D341Med (cell line): ENCODE results near the gene INKA2.

Experiments used
- DNase-seq: peaks from one replicate; pipeline ENCODE4 v3.0.0; 2012; ENCODE audit warnings: low spot score

INKA2 gene

DNA sequence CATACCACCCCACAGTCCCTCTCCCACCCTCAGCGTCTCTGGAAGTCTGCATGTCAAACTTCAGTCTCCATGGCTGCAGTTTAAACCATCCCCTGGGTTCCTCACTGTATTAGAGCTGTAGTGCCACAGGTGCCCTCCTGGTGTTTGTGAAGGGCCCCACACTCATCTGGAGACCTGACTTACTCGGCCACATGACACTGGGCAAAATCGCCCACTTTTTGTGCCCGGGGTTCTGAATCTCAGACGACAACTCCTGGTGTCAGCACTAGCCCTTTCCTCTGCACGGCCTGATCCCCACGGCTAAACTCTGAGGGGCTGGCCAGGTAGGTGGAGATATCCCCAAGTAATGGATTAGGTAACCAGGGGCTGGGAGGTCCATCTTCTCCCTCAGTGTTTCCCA is 6.5 kb downstream of the INKA2 start:
- no peak for DNase-seq

GRCh38 chr1:111731956-111732355 is 7.2 kb downstream of the INKA2 start:
- DNase-seq, result no peak

DNA sequence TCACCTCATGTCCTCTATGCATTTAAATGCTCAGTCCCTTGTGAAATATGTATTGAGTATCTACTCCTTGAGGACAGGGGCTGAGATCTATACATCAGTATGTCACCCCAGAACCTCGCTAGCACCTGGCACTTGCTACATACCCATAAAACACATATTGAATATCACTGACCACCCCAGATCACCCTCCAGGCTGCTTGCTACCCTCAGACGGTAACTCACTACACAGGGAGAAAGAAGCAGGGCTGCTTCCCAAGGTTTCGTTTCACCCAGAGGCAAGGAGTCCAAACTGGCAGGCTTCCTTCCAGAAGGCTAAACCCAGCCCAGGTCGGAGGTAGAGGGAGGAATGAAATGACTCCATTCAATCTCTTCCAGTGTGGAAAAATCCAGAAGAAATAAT is 8.5 kb downstream of the INKA2 start:
- no peak for DNase-seq

- no peak for DNase-seq
Measured at GRCh38 chr1:111729946-111730681, 9.1 kb downstream of the INKA2 start.

- DNase-seq, result peak; percentile 78
Measured at GRCh38 chr1:111729271-111729921, 9.8 kb downstream of the INKA2 start.

GRCh38 chr1:111727056-111727455 is 12.1 kb downstream of the INKA2 start:
- DNase-seq, result no peak

DNA sequence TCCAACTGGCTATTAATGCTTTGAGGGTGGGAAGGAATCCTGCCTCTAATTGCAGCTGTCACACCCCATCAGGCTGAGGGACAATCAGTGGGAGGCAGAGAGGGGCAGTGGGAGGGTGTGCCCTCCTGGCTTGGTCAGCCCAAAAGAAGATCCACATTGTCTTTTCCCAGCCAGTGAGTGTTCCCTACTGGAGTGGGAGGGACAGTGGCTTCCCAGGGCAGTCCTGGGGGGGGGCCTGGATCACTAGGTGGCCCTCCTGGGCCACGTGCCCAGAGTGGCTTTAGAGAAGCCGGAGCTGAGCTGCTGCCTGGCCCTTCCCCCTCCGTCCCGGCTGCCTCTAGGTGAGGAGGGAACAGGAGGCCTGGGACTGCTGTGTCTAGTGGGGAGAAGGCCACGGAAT is 14.0 kb downstream of the INKA2 start:
- peak; percentile 58 for DNase-seq

DNA sequence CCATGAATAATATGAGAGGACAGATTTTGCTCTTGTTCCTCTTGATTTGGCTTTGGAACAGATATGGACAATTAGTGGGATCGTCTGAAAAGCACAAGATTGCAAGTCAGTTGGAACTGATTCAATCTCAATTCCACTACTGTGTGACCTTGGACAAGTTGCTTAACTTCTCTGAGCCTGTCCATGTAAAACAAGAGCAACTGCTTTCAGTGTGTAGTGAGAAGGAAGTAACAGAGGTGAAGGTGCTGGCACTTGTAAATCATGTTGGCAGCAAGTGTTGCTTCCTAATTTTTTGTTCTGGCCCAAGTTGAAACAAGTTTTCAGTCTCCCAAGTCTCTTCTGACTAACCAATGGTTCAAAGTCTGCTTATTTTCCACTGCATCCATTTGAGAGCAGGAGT is 15.3 kb downstream of the INKA2 start:
- no peak for DNase-seq

DNA sequence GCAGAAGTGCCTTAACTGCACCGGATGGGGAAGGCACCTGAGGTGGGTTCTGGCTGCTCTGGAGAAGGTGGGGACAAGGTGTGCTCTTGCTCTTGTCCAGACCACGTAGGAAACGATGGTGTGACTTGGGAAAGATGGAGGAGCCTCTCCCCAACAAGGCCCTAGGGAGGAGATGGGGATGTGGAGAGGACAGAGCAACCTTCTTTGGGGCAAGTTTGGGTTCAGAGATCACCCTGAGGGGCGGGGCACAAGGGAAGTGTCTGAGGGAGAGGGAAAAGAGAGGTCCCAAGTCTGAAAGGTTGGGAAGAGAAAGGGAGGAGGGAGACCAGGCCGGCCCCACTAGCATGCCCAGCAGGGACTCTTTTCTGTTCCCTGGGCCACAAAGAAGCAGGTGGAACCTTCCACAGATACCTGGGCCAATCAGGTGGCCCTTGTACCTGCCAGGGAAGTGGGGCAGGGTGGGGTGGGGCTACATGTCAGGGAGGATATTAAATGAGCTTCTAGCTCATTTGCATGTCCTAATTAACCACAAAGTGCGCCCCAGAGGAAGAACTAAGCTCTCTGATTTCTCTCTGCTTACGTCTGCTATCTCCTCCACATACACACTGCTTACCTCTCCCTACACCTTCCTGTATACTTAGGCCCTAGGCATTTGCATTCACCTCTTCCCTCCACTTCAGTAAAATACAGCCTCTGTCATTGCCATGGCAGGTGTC is 15.9 kb downstream of the INKA2 start:
- DNase-seq, result no peak

DNA sequence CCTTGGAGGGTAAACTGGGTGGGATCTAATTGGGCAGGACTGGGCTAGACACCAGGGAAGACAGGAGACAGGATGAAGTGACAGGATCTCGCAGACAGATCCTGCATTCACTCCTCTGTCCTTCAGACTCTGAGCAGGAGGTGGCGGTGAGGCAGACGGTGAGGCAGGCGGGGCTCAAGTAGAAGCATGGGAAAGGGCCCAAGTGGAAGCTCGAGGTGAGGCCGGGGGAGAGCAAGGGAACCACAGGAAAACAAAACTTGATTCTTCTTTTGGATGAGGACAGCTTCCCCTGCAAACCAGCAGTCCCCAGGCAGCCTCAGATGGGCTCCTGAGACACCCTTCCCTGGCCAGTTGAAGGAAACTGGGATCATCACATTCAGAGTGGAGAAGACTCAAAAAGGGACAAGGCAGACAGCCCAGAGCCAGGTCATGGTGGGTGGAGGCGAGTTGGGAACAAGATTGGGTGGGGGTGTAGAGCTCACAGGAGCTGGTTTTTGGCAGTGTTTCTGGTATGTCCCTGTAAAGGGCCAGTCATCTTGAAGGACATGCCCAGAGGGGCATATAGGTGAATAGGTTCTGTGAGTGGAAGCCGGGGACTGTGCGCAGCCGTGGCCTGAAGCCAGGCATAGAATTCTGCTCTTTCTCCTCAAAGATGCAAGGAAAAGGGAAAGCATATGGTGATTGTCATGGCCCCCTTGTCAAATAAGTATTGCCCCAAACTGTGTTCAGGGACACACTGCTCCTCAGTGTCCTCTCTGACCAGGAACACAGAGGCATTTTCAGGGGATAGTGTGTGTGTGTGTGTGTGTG is 18.0 kb downstream of the INKA2 start:
- no peak for DNase-seq

GRCh38 chr1:111720274-111720976 is 18.8 kb downstream of the INKA2 start:
- no peak for DNase-seq

DNA sequence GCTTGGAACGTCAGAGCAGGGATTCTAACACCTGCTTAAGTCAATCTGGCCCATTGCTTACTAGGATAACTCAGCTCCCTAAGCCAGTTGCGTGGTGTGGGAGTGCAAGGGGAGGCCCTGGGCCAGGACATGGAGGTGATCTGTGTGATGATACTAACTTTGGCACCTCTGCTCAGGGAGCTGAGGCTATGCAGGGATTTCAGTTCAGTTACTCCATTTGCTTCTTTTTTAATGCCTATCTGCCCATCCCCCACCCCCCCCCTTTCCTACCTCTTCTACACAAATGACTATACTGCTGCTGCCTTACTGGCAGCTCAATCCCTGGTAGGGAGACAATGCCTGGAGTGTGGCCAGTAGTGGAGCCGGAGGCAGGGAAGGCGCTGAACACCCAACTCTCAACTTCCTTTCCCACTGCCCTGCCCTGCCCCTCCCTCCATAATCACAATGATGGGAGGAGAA is 19.5 kb downstream of the INKA2 start:
- DNase-seq, result no peak

- no peak for DNase-seq
Measured at GRCh38 chr1:111719135-111719534, 20.1 kb downstream of the INKA2 start.

GRCh38 chr1:111717450-111717849 is 21.7 kb downstream of the INKA2 start:
- DNase-seq, result no peak

- DNase-seq, result no peak
Measured at GRCh38 chr1:111716333-111716732, 22.9 kb downstream of the INKA2 start.

DNA sequence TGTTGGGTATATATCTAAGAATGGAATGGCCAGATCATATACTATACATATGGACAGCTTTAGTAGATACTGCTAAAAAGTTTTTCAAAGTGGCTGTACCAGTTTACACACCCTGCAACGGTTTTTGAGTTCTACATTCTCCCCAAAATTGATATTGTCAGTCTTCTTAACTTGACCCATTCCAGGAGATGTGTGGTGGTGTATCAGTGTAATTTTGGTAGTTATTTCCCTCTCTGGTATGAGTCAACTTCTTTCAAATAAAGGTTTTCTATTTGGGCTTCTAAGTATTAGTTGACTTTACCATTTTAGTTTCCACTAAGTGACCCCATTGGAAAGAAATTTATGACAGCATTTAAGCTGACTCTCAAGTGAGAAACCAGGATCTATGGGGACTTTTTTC is 29.2 kb downstream of the INKA2 start:
- no peak for DNase-seq

DNA sequence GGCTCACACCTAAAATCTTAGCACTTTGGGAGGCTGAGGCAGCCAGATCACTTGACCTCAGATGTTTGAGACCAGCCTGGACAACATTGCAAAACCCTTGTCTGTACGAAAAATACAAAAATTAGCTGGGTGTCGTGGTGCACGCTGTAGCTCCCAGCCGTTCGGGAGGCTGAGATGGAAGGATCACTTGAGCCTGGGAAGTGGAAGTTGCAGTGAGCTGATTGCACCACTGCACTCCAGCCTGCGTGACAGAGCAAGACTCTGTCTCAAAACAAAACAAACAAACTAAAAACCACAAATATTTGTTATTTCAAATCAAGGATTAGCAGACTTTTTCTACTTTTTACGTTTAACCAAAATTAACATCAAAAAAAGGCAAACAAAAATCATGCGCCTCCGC is 31.3 kb downstream of the INKA2 start:
- DNase-seq, result no peak

GRCh38 chr1:111706921-111707320 is 32.3 kb downstream of the INKA2 start:
- DNase-seq, result no peak

- DNase-seq, result no peak
Measured at GRCh38 chr1:111705841-111706240, 33.4 kb downstream of the INKA2 start.

- DNase-seq, result no peak
Measured at GRCh38 chr1:111704776-111705175, 34.4 kb downstream of the INKA2 start.

GRCh38 chr1:111704240-111704639 is 35.0 kb downstream of the INKA2 start:
- no peak for DNase-seq
